Measurements from ENCODE around the gene KIAA1549. TPM values are rescaled to one million over a fixed set of nuclear protein-coding genes. Genes with fewer than 3 reads are reported as not detected.
A peak's percentile ranks its signal among the peaks of the same experiment; 100 is the strongest.

Gene KIAA1549
- total and polyA plus RNA-seq, 5 donors from 2014 or later, result 0.10 TPM; not detected in 4

- no peaks in the 10 kb centered on the region for H3K4me1 ChIP-seq (ENCODE audit: control insufficient read depth, insufficient read depth, low read length, poor library complexity, severe bottlenecking)
- H3K9me3 ChIP-seq (ENCODE audit: control insufficient read depth in 2 of 2, low read length in 2 of 2), result no peaks in the 10 kb centered on the region
- Mint-ChIP-seq H3K4me3 (no peak overlapping the region), H3K27me3 (peaks cover 30% of the 10 kb centered on the region), H3K9me3 (no peaks in the 10 kb centered on the region), H3K36me3 (no peaks in the 10 kb centered on the region), H3K4me1 (peaks cover 0 to 4% (median 2%) of the 10 kb centered on the region in 4 donors), H3K27ac (no peak overlapping the region)
- no peak for DNase-seq
- H3K36me3 ChIP-seq (ENCODE audit: control insufficient read depth, insufficient read depth, low read length), result no peaks in the 10 kb centered on the region
- no peak overlapping the region for H3K4me3 ChIP-seq (ENCODE audit: low read depth, low read length)
- no peaks in the 10 kb centered on the region for H3K27me3 ChIP-seq (ENCODE audit: control insufficient read depth, insufficient read depth, low read length)
- H3K27ac ChIP-seq (ENCODE audit: insufficient read depth, low read length, poor library complexity, severe bottlenecking), result no peak overlapping the region
- no peak for ATAC-seq (ENCODE audit: low read depth in 2 of 2)
Measured at GRCh38 chr7:138962561-138963270, 18.5 kb downstream of the KIAA1549 start.

DNA sequence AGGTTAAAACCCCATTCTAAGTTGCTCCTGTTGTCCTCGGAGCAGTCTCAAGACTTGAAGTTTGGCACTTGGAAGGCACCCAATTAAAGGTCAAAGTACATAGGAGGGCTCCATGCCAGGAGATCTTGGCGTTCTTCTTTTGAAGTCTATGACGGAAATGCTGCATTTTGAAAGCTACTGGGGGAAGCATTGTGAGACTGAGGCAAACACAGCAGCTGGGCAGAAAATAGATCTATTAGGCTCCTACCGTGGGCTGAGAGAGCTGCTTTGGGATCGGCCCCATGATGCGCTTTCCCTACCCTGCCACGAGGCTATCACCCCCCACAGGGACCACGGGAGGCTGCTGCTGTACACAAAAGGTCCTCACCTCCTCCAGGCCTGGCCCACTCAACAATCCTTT lies 20.0 kb downstream of the KIAA1549 start:
- Histone ChIP-seq H3K4me3 (ENCODE audit: low read depth, low read length) (no peak overlapping the region), H3K36me3 (ENCODE audit: control insufficient read depth, insufficient read depth, low read length) (no peaks in the 10 kb centered on the region), H3K4me1 (ENCODE audit: control insufficient read depth, insufficient read depth, low read length, poor library complexity, severe bottlenecking) (no peaks in the 10 kb centered on the region), H3K9me3 (ENCODE audit: control insufficient read depth in 2 of 2, low read length in 2 of 2) (no peaks in the 10 kb centered on the region), H3K27me3 (ENCODE audit: control insufficient read depth, insufficient read depth, low read length) (no peaks in the 10 kb centered on the region), H3K27ac (ENCODE audit: insufficient read depth, low read length, poor library complexity, severe bottlenecking) (no peak overlapping the region)
- no peak for ATAC-seq (ENCODE audit: low read depth in 2 of 2)
- Mint-ChIP-seq H3K4me3 (no peak overlapping the region), H3K9me3 (peaks cover 0 to 3% (median 0%) of the 10 kb centered on the region in 7 donors), H3K27me3 (peaks cover 30% of the 10 kb centered on the region), H3K36me3 (no peaks in the 10 kb centered on the region), H3K4me1 (peaks cover 0 to 4% (median 2%) of the 10 kb centered on the region in 4 donors), H3K27ac (no peak overlapping the region)
- no peak for DNase-seq

- peak overlapping the region in 1 of 3 donors; percentile 32 for H3K27ac Mint-ChIP-seq
Measured at GRCh38 chr7:138958391-138958956, 22.7 kb downstream of the KIAA1549 start.

DNA sequence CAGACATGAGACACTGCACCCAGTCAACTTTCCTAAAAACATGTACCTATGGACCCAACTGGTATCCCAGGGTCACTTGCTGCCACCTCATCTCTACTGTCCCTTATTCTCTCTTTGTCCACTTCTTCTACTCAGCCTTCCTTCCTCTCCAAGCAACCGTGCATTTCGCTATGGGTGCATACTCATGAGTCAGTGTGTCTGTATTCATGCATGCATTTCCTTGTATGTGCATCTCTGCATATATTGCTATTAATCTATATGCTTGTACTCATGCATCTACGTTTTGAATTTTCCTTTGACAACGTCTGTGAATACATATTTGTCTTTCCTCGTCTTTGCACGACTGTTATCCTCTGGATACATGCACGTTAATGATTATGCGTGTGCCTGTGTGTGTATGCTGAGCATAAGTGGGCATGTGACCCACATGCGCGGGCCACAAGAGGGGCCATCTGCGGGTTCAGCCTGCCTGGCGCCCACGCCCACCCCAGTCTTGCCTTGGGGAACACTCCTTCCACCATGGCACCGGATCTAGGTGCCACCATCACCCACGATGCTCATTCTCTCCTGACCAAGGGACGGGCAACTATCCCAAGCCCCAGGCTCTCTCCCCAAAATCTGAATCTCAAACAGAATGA lies 23.3 kb downstream of the KIAA1549 start:
- Mint-ChIP-seq H3K36me3 (no peaks in the 10 kb centered on the region), H3K27ac (no peak overlapping the region), H3K4me3 (no peak overlapping the region), H3K27me3 (peaks cover 14% of the 10 kb centered on the region), H3K9me3 (peaks cover 0 to 3% (median 0%) of the 10 kb centered on the region in 7 donors), H3K4me1 (no peaks in the 10 kb centered on the region)
- H3K36me3 ChIP-seq (ENCODE audit: control insufficient read depth, insufficient read depth, low read length), result no peaks in the 10 kb centered on the region
- no peak overlapping the region for H3K27ac ChIP-seq (ENCODE audit: insufficient read depth, low read length, poor library complexity, severe bottlenecking)
- ATAC-seq (ENCODE audit: low read depth in 2 of 2) (no peak), DNase-seq (no peak)
- no peaks in the 10 kb centered on the region for H3K27me3 ChIP-seq (ENCODE audit: control insufficient read depth, insufficient read depth, low read length)
- no peaks in the 10 kb centered on the region for H3K4me1 ChIP-seq (ENCODE audit: control insufficient read depth, insufficient read depth, low read length, poor library complexity, severe bottlenecking)
- no peak overlapping the region for H3K4me3 ChIP-seq (ENCODE audit: low read depth, low read length)
- H3K9me3 ChIP-seq (ENCODE audit: control insufficient read depth in 2 of 2, low read length in 2 of 2), result no peaks in the 10 kb centered on the region

More at GRCh38 chr7:138958391-138958956, 22.7 kb downstream of the KIAA1549 start:
- Histone ChIP-seq H3K4me1 (ENCODE audit: control insufficient read depth, insufficient read depth, low read length, poor library complexity, severe bottlenecking) (no peaks in the 10 kb centered on the region), H3K4me3 (ENCODE audit: low read depth, low read length) (no peak overlapping the region), H3K27ac (ENCODE audit: insufficient read depth, low read length, poor library complexity, severe bottlenecking) (no peak overlapping the region), H3K36me3 (ENCODE audit: control insufficient read depth, insufficient read depth, low read length) (no peaks in the 10 kb centered on the region), H3K27me3 (ENCODE audit: control insufficient read depth, insufficient read depth, low read length) (no peaks in the 10 kb centered on the region), H3K9me3 (ENCODE audit: control insufficient read depth in 2 of 2, low read length in 2 of 2) (no peaks in the 10 kb centered on the region)
- DNase-seq (no peak), ATAC-seq (ENCODE audit: low read depth in 2 of 2) (no peak)
- Mint-ChIP-seq H3K4me1 (peaks cover 0 to under 1% (median under 1%) of the 10 kb centered on the region in 4 donors), H3K4me3 (no peak overlapping the region), H3K9me3 (peaks cover 0 to 3% (median 0%) of the 10 kb centered on the region in 7 donors), H3K36me3 (no peaks in the 10 kb centered on the region), H3K27me3 (peaks cover 17% of the 10 kb centered on the region)

DNA sequence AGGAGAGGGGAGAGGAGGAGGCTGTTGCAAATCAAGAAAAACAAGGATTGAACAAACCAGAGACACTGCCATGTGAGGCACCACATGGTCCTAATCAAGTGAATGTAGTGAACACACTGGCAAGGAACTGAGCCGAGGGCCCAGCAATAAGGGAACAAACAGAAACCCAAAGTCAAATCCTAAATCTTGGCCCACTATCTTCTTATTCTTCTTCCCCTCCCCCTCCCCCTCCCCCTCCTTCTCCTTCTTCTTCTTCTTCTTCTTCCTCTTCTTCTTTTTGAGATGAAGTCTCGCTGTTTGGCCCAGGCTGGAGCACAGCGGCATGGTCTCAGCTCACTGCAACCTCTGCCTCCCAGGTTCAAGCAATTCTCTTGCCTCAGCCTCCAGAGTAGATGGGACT lies 24.0 kb downstream of the KIAA1549 start:
- Mint-ChIP-seq H3K4me3 (no peak overlapping the region), H3K27ac (no peak overlapping the region), H3K9me3 (peaks cover 0 to 3% (median 0%) of the 10 kb centered on the region in 7 donors), H3K36me3 (no peaks in the 10 kb centered on the region), H3K27me3 (peaks cover 12% of the 10 kb centered on the region), H3K4me1 (no peaks in the 10 kb centered on the region)
- DNase-seq, result no peak
- H3K27me3 ChIP-seq (ENCODE audit: control insufficient read depth, insufficient read depth, low read length), result no peaks in the 10 kb centered on the region
- no peak overlapping the region for H3K27ac ChIP-seq (ENCODE audit: insufficient read depth, low read length, poor library complexity, severe bottlenecking)
- no peak overlapping the region for H3K4me3 ChIP-seq (ENCODE audit: low read depth, low read length)
- ATAC-seq (ENCODE audit: low read depth in 2 of 2), result no peak
- H3K36me3 ChIP-seq (ENCODE audit: control insufficient read depth, insufficient read depth, low read length), result no peaks in the 10 kb centered on the region
- H3K9me3 ChIP-seq (ENCODE audit: control insufficient read depth in 2 of 2, low read length in 2 of 2), result no peaks in the 10 kb centered on the region
- no peaks in the 10 kb centered on the region for H3K4me1 ChIP-seq (ENCODE audit: control insufficient read depth, insufficient read depth, low read length, poor library complexity, severe bottlenecking)

- no peak for ATAC-seq (ENCODE audit: low read depth in 2 of 2)
- Mint-ChIP-seq H3K4me1 (no peaks in the 10 kb centered on the region), H3K36me3 (no peaks in the 10 kb centered on the region), H3K27me3 (peaks cover 6% of the 10 kb centered on the region), H3K9me3 (peaks cover 0 to 5% (median 0%) of the 10 kb centered on the region in 7 donors), H3K4me3 (no peak overlapping the region), H3K27ac (no peak overlapping the region)
- Histone ChIP-seq H3K4me3 (ENCODE audit: low read depth, low read length) (no peak overlapping the region), H3K36me3 (ENCODE audit: control insufficient read depth, insufficient read depth, low read length) (no peaks in the 10 kb centered on the region), H3K4me1 (ENCODE audit: control insufficient read depth, insufficient read depth, low read length, poor library complexity, severe bottlenecking) (no peaks in the 10 kb centered on the region), H3K9me3 (ENCODE audit: control insufficient read depth in 2 of 2, low read length in 2 of 2) (no peaks in the 10 kb centered on the region), H3K27ac (ENCODE audit: insufficient read depth, low read length, poor library complexity, severe bottlenecking) (no peak overlapping the region), H3K27me3 (ENCODE audit: control insufficient read depth, insufficient read depth, low read length) (no peaks in the 10 kb centered on the region)
- no peak for DNase-seq
Measured at GRCh38 chr7:138954545-138955475, 26.4 kb downstream of the KIAA1549 start.

DNA sequence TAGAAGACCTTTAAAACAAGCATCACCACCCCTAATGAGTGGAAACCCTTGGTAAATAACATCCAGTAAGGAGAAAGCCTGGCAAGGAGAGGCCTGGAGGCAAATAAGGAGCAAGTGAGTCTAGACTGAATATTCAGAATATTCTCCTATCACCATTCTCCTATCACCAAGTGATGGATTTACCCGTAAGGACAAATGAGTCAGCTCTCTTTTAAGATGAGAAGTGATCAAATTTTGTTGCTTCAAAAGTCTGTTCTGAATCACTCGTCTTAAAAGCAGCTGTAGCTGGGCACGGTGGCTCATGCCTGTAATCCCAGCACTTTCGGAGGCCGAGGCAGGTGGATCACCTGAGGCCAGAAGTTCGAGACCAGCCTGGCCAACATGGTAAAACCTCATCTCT lies 28.4 kb downstream of the KIAA1549 start:
- H3K4me1 ChIP-seq (ENCODE audit: control insufficient read depth, insufficient read depth, low read length, poor library complexity, severe bottlenecking), result no peaks in the 10 kb centered on the region
- no peak overlapping the region for H3K4me3 Mint-ChIP-seq
- H3K4me1 Mint-ChIP-seq, result no peaks in the 10 kb centered on the region
- no peak overlapping the region for H3K27ac Mint-ChIP-seq
- no peak overlapping the region for H3K27ac ChIP-seq (ENCODE audit: insufficient read depth, low read length, poor library complexity, severe bottlenecking)
- ATAC-seq (ENCODE audit: low read depth in 2 of 2) (no peak), DNase-seq (no peak)
- peaks cover 4% of the 10 kb centered on the region for H3K27me3 Mint-ChIP-seq
- H3K4me3 ChIP-seq (ENCODE audit: low read depth, low read length), result no peak overlapping the region
- no peaks in the 10 kb centered on the region for H3K36me3 Mint-ChIP-seq
- H3K36me3 ChIP-seq (ENCODE audit: control insufficient read depth, insufficient read depth, low read length), result no peaks in the 10 kb centered on the region
- no peaks in the 10 kb centered on the region for H3K9me3 ChIP-seq (ENCODE audit: control insufficient read depth in 2 of 2, low read length in 2 of 2)
- peaks cover 0 to 5% (median 0%) of the 10 kb centered on the region in 7 donors for H3K9me3 Mint-ChIP-seq
- no peaks in the 10 kb centered on the region for H3K27me3 ChIP-seq (ENCODE audit: control insufficient read depth, insufficient read depth, low read length)

All from CD4-positive, CD25-positive, alpha-beta regulatory T cell (primary cell).